ENCODE results near the gene NEK10.

The NEK10 gene

GRCh38 chr3:27285668-27286067 is 83.5 kb downstream of the NEK10 start:
- Histone ChIP-seq H3K4me1 (ENCODE audit: insufficient read depth, poor library complexity, severe bottlenecking) (no peaks in the 10 kb centered on the region), H3K36me3 (ENCODE audit: low read depth) (no peaks in the 10 kb centered on the region), H3K4me3 (ENCODE audit: severe bottlenecking) (no peak overlapping the region), H3K27ac (ENCODE audit: poor library complexity, severe bottlenecking) (no peak overlapping the region), H3K27me3 (ENCODE audit: insufficient read depth, poor library complexity, severe bottlenecking) (no peaks in the 10 kb centered on the region), H3K9me3 (ENCODE audit: severe bottlenecking) (no peaks in the 10 kb centered on the region)
- ATAC-seq (ENCODE audit: low read depth) (no peak), DNase-seq (ENCODE audit: low spot score) (no peak)
- no peak for TF ChIP-seq CTCF (IDR thresholded peaks at IDR 0.05; ENCODE audit: poor library complexity, severe bottlenecking)

GRCh38 chr3:27281671-27282150 is 87.5 kb downstream of the NEK10 start:
- ATAC-seq (ENCODE audit: low read depth) (no peak), DNase-seq (ENCODE audit: low spot score) (no peak)
- Histone ChIP-seq H3K27me3 (ENCODE audit: insufficient read depth, poor library complexity, severe bottlenecking) (no peaks in the 10 kb centered on the region), H3K27ac (ENCODE audit: poor library complexity, severe bottlenecking) (no peak overlapping the region), H3K9me3 (ENCODE audit: severe bottlenecking) (no peaks in the 10 kb centered on the region), H3K4me1 (ENCODE audit: insufficient read depth, poor library complexity, severe bottlenecking) (no peaks in the 10 kb centered on the region), H3K4me3 (ENCODE audit: severe bottlenecking) (no peak overlapping the region), H3K36me3 (ENCODE audit: low read depth) (no peaks in the 10 kb centered on the region)
- TF ChIP-seq CTCF (IDR thresholded peaks at IDR 0.05; ENCODE audit: poor library complexity, severe bottlenecking), result no peak

GRCh38 chr3:27279123-27279522 is 90.1 kb downstream of the NEK10 start:
- ATAC-seq (ENCODE audit: low read depth) (no peak), DNase-seq (ENCODE audit: low spot score) (no peak)
- no peaks in the 10 kb centered on the region for H3K9me3 ChIP-seq (ENCODE audit: severe bottlenecking)
- no peaks in the 10 kb centered on the region for H3K27me3 ChIP-seq (ENCODE audit: insufficient read depth, poor library complexity, severe bottlenecking)
- TF ChIP-seq CTCF (IDR thresholded peaks at IDR 0.05; ENCODE audit: poor library complexity, severe bottlenecking), result peak; percentile 19
- no peak overlapping the region for H3K4me3 ChIP-seq (ENCODE audit: severe bottlenecking)
- no peaks in the 10 kb centered on the region for H3K36me3 ChIP-seq (ENCODE audit: low read depth)
- H3K27ac ChIP-seq (ENCODE audit: poor library complexity, severe bottlenecking), result no peak overlapping the region
- no peaks in the 10 kb centered on the region for H3K4me1 ChIP-seq (ENCODE audit: insufficient read depth, poor library complexity, severe bottlenecking)

- no peak for TF ChIP-seq CTCF (IDR thresholded peaks at IDR 0.05; ENCODE audit: poor library complexity, severe bottlenecking)
- Histone ChIP-seq H3K4me1 (ENCODE audit: insufficient read depth, poor library complexity, severe bottlenecking) (no peaks in the 10 kb centered on the region), H3K36me3 (ENCODE audit: low read depth) (no peaks in the 10 kb centered on the region), H3K4me3 (ENCODE audit: severe bottlenecking) (no peak overlapping the region), H3K27ac (ENCODE audit: poor library complexity, severe bottlenecking) (no peak overlapping the region), H3K9me3 (ENCODE audit: severe bottlenecking) (no peaks in the 10 kb centered on the region), H3K27me3 (ENCODE audit: insufficient read depth, poor library complexity, severe bottlenecking) (no peaks in the 10 kb centered on the region)
- no peak for DNase-seq (ENCODE audit: low spot score)
- no peak for ATAC-seq (ENCODE audit: low read depth)
These were observed 90.7 kb downstream of the NEK10 start for GRCh38 chr3:27278383-27279055.

GRCh38 chr3:27275441-27275990 is 93.7 kb downstream of the NEK10 start:
- Histone ChIP-seq H3K4me3 (ENCODE audit: severe bottlenecking) (no peak overlapping the region), H3K36me3 (ENCODE audit: low read depth) (no peaks in the 10 kb centered on the region), H3K27ac (ENCODE audit: poor library complexity, severe bottlenecking) (no peak overlapping the region), H3K4me1 (ENCODE audit: insufficient read depth, poor library complexity, severe bottlenecking) (no peaks in the 10 kb centered on the region), H3K27me3 (ENCODE audit: insufficient read depth, poor library complexity, severe bottlenecking) (no peaks in the 10 kb centered on the region), H3K9me3 (ENCODE audit: severe bottlenecking) (no peaks in the 10 kb centered on the region)
- DNase-seq (ENCODE audit: low spot score) (no peak), ATAC-seq (ENCODE audit: low read depth) (no peak)
- no peak for TF ChIP-seq CTCF (IDR thresholded peaks at IDR 0.05; ENCODE audit: poor library complexity, severe bottlenecking)
